ENCODE results near the gene IFNAR1. TPM values are rescaled to one million over a fixed set of nuclear protein-coding genes. Genes with fewer than 3 reads are reported as not detected.

IFNAR1 gene
- total RNA-seq, 1 experiment from 2014 or later: 20.5 TPM

DNA sequence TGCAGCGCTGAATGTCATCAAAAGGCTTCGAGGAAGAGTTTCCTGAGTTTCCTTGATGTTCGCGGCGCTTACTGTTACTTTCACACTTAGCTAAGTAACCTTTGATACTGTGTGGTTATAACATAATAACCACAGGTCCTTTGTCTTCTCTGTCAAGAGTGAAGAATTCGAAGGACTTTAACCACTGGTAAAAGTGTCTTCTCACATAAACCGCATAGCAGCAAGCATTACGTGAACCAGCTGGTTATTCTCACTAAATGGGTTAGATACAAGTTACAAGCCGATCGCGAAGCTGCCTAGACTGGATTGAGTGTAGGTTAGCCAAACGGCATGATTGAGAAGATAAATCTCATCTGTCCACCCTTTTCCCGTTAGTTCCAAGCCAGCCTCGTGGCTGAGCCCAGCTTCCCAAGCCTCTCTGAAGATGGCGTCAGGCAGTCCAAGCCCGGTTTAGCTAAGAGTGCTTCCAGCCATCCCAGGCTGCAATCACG is 60.1 kb downstream of the IFNAR1 start (continued):
- TF ChIP-seq CTCF (IDR thresholded peaks at IDR 0.05 in 2 of 3, conservative IDR thresholded peaks at IDR 0.05 in 1 of 3; ENCODE audit: borderline replicate concordance in 1 of 3, insufficient read depth in 1 of 3, low read depth in 2 of 3, low read length in 2 of 3) (no peak), ATF3 (IDR thresholded peaks at IDR 0.05) (no peak), ZFX (IDR thresholded peaks at IDR 0.05) (no peak), POLR2A (IDR thresholded peaks at IDR 0.05; ENCODE audit: borderline replicate concordance, extremely low read depth, insufficient read depth, insufficient read length) (no peak), CBX3 (IDR thresholded peaks at IDR 0.05; ENCODE audit: low read depth) (no peak)
- TF ChIP-seq, protein P1, sequence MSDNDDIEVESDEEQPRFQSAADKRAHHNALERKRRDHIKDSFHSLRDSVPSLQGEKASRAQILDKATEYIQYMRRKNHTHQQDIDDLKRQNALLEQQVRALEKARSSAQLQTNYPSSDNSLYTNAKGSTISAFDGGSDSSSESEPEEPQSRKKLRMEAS (IDR thresholded peaks at IDR 0.05): no peak

DNA sequence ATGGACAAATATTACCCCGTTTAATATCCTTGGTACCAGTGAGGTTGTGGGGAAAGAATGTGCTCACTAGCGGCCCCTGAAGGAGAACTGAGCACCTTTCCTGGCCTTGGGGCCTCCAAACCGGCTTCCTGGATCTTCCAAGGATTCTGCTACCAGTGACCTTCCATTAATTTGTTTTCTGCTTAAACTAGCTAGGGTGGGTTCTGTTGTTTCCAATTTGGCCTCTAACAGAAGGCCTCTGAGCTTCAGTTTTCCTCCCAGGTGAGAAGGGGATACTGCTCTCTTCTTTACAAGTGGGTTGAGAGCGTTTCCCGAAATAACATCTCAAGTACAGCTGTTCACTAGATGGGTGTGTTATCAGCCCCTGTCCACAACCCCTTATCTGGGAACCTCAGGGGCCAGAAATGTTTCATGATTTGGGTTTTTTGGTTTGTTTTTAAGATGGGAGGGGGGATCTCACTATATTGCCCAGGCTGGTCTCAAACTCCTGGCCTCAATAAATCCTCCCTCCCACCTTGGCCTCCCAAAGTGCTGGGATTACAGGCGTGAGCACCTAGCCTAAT is 61.5 kb downstream of the IFNAR1 start:
- ChIA-PET POLR2A (interaction anchor here (1.0 kb wide), 1 partner anchor 18 kb away, joined by 3 read pairs; no protein-coding TSS in a partner anchor), CTCF (interaction anchor here (1.4 kb wide), 1 partner anchor 25 kb away, joined by 3 read pairs; no protein-coding TSS in a partner anchor), RAD21 (ENCODE audit: low non-redundant PET in 1 of 2, low total read pairs in 2 of 2, uncharacterized antibody in 2 of 2, unreplicated experiment in 2 of 2) (no interaction called here)

More for the DNA sequence above, 61.5 kb downstream of the IFNAR1 start:
- BruUV-seq (replicated peaks): no TSS peak
- Histone ChIP-seq H3K4me3 (replicated peaks in 1 of 2; ENCODE audit: low read depth in 1 of 2, low read length in 2 of 2) (no peak overlapping the region), H3K4me1 (ENCODE audit: control insufficient read depth in 1 of 2, insufficient read depth in 2 of 2, low read length in 2 of 2) (peaks cover 25 to 34% of the 10 kb centered on the region in 2 experiments), H2AFZ (ENCODE audit: low read depth, low read length, poor library complexity, severe bottlenecking) (no peak overlapping the region), H3K27me3 (ENCODE audit: insufficient read depth, low read length) (no peaks in the 10 kb centered on the region), H3K27ac (ENCODE audit: low read depth, low read length) (no peak overlapping the region), H3K9ac (ENCODE audit: low read length) (no peak overlapping the region), H3K79me2 (ENCODE audit: insufficient read depth, low read length) (no peaks in the 10 kb centered on the region), H3K9me3 (ENCODE audit: control insufficient read depth in 1 of 2, insufficient read depth in 1 of 2, low read depth in 1 of 2, low read length in 2 of 2) (no peaks in the 10 kb centered on the region), H3K9me2 (ENCODE audit: insufficient read depth) (no peaks in the 10 kb centered on the region), H3K4me2 (ENCODE audit: low read length) (no peak overlapping the region), H4K20me1 (ENCODE audit: insufficient read depth) (no peaks in the 10 kb centered on the region), H3K36me3 (ENCODE audit: control insufficient read depth in 1 of 2, insufficient read depth in 2 of 2, low read length in 2 of 2) (no peaks in the 10 kb centered on the region)
- TF ChIP-seq SRF (IDR thresholded peaks at IDR 0.05; ENCODE audit: low read depth) (no peak), CEBPB (IDR thresholded peaks at IDR 0.05; ENCODE audit: low read depth) (no peak), TCF7L2 (IDR thresholded peaks at IDR 0.05; ENCODE audit: borderline replicate concordance, extremely low read depth, insufficient read depth, insufficient read length) (no peak), CTCF (IDR thresholded peaks at IDR 0.05 in 2 of 3, conservative IDR thresholded peaks at IDR 0.05 in 1 of 3; ENCODE audit: borderline replicate concordance in 1 of 3, insufficient read depth in 1 of 3, low read depth in 2 of 3, low read length in 2 of 3) (peak in 2 of 3 experiments; percentile 54 to 62; a peak in 4 of 6 replicates), ELF1 (IDR thresholded peaks at IDR 0.05; ENCODE audit: borderline replicate concordance, low read depth) (no peak), CBX3 (IDR thresholded peaks at IDR 0.05; ENCODE audit: low read depth) (no peak), YY1 (IDR thresholded peaks at IDR 0.05; ENCODE audit: extremely low read depth, insufficient replicate concordance, low read depth, low read length) (no peak)
- intact Hi-C loops (cut with micrococcal nuclease): no loop called here
- DNase-seq (ENCODE audit: low read depth, low spot score) (no peak), ATAC-seq (no peak)
